22Rv1 (cell line): ENCODE measurements around the gene SPDL1.

Source experiments
- ZFX ChIP-seq: fragments of 450-650 bp; IDR thresholded peaks from 2 replicates; pipeline ENCODE4 v1.6.1; 2017; ENCODE audit warnings: antibody characterized with exemption, borderline replicate concordance
- TF ChIP-seq, protein P1 (sequence below): fragments of 450-650 bp; IDR thresholded peaks from 2 replicates; pipeline ENCODE4 v1.5.1; 2017; ENCODE audit warnings: mild to moderate bottlenecking

DNA sequence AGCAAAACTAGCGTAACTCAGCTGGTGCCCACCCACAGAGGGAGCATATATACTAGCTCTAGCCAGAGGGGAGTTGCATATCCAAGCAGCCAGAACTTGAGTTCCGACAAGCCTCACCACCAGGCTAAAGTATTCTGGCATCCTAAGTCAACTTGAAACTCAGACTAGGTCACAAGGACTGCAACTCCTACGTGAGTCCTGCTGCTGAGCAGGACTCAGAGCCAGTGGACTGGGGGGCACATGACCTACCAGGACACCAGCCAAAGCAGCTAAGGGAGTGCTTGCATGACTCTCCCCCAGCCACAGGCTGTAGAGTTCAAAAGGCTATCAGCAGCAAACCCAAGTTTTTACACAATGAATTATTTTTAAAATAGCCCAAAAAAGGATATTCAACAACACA lies 26.1 kb downstream of the SPDL1 start:
- TF ChIP-seq, protein P1, sequence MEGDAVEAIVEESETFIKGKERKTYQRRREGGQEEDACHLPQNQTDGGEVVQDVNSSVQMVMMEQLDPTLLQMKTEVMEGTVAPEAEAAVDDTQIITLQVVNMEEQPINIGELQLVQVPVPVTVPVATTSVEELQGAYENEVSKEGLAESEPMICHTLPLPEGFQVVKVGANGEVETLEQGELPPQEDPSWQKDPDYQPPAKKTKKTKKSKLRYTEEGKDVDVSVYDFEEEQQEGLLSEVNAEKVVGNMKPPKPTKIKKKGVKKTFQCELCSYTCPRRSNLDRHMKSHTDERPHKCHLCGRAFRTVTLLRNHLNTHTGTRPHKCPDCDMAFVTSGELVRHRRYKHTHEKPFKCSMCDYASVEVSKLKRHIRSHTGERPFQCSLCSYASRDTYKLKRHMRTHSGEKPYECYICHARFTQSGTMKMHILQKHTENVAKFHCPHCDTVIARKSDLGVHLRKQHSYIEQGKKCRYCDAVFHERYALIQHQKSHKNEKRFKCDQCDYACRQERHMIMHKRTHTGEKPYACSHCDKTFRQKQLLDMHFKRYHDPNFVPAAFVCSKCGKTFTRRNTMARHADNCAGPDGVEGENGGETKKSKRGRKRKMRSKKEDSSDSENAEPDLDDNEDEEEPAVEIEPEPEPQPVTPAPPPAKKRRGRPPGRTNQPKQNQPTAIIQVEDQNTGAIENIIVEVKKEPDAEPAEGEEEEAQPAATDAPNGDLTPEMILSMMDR, result no peak
- TF ChIP-seq ZFX, result no peak
